NCI-H2081 (cell line): ENCODE measurements around the gene TMEM95.

Experiments used
- DNase-seq, 2 experiments: peaks; one replicate each; lab custom pipeline; 2025; lab: John Stamatoyannopoulos, UW

Gene TMEM95

GRCh38 chr17:7379134-7379533, 24.2 kb downstream of the TMEM95 start:
- DNase-seq, result no peak

DNA sequence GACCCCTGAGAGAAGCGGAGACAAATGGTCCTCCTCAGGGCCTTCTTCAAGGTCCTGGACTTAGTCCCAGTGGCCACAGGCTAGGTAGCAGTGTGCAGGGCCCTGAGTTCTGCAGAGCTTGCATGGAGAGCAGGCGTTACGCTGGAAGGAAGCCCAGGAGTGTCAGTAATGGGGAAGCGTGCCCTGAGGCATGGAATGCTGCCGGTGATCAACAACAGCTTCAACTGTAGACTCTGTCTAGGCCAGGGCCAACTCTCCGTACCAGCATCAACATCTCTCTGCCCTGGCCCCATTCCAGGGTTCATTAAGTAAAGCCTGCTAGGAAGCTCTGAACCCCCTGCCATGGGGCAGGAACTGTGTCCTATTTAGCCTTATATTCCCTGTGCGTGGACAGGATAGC, 25.4 kb downstream of the TMEM95 start:
- peak in 1 of 2 experiments; percentile 48 for DNase-seq

DNA sequence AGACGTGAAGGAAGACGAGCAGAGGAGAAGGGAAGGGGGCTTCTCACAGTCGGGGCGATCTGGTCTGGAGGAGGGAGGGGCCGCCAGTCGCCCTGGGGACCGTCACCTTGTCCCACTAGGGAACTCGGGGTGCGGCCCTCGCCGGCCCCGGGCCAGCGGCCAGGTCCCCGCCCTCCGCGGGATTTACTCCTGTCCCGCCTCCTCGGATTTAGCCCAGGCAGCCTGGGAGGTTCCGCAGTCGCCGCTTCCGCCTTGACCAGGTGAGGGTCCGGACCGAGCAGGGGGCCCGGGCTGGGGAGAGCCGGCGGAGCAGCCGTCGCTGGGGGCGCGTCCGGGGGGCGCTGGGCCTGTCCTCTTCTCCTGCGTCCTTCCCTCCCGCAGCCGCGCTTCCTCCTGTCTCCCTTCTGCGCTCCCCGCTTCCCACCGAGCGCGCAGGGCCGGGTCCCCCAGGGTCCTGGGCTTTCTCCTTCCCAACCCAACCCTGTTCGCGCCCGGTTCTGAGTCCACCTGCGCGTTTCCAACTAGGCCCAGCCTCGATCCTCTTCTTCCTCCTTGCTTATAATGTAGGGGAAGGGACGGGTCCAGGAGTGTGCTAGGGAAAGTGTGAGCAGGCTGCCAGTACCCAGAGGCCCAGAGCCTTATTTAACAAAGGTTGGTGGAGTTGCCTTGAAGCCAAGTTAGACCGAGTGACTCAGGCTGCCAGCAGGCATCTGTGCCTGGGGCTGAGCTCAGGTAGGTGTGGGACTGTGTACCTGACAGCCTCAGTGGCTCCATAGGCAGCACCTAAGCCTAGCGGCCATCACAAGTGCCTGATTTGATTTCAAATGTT, 26.1 kb downstream of the TMEM95 start, which contains the start of gene TNK1:
TSS of gene TNK1 (plus strand) at position 235 of the 829 bp plus-strand sequence. CDS start 1,838 bp downstream, outside the sequence.
- DNase-seq, result no peak

GRCh38 chr17:7382901-7383300, 27.9 kb downstream of the TMEM95 start:
- DNase-seq, result no peak

DNA sequence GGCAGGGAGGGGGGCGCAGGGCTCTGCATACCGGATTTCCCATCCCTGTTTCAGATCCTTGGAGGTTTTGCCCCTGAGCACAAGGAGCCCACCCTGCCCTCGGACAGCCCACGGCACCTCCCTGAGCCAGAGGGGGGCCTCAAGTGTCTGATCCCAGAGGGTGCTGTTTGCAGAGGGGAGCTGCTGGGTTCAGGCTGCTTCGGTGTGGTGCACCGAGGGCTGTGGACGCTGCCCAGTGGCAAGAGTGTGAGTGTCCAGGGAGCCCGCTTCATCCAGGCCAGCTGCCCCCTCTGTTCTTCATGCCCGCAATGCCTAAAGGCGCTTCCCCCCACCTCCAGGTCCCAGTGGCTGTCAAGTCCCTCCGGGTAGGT, 28.4 kb downstream of the TMEM95 start:
- DNase-seq, result no peak

GRCh38 chr17:7383742-7384488, 29.0 kb downstream of the TMEM95 start:
- peak in 1 of 2 experiments; percentile 37 for DNase-seq

DNA sequence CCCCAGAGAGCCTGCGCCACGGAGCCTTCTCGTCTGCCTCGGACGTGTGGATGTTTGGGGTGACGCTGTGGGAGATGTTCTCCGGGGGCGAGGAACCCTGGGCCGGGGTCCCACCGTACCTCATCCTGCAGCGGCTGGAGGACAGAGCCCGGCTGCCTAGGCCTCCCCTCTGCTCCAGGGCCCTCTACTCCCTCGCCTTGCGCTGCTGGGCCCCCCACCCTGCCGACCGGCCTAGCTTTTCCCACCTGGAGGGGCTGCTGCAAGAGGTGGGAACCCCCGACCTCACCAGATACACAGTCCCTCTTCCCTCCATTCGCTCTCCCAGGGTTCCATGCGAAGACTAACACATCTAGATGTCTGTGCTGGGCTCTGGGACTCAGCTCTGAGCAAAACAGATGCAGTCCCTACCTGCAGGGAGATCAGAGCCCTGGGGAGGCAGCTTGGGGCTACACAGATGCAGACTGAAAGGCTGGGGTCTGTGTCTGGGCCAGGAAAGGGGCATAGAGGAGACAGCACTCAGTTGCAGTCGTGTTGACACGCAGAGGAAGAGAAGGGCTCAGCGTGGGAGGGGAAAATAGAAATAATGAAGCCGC, 29.6 kb downstream of the TMEM95 start:
- no peak for DNase-seq

DNA sequence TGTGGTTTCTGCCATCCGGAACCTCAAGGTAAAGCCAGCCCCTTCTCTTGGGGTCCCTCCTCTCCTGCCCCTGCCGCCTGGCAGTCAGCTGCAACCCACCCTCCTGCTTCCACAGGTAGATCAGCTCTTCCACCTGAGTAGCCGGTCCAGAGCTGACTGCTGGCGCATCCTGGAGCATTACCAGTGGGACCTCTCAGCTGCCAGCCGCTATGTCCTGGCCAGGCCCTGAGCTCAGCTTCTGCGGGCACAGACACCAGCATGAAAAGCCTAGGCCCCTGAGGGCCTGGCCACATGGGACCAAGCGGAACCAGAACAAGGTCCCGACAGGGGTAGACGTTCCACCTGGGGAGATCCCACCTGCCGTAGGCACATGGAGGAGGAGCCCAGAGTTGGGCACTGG, 33.9 kb downstream of the TMEM95 start:
- DNase-seq, result no peak

DNA sequence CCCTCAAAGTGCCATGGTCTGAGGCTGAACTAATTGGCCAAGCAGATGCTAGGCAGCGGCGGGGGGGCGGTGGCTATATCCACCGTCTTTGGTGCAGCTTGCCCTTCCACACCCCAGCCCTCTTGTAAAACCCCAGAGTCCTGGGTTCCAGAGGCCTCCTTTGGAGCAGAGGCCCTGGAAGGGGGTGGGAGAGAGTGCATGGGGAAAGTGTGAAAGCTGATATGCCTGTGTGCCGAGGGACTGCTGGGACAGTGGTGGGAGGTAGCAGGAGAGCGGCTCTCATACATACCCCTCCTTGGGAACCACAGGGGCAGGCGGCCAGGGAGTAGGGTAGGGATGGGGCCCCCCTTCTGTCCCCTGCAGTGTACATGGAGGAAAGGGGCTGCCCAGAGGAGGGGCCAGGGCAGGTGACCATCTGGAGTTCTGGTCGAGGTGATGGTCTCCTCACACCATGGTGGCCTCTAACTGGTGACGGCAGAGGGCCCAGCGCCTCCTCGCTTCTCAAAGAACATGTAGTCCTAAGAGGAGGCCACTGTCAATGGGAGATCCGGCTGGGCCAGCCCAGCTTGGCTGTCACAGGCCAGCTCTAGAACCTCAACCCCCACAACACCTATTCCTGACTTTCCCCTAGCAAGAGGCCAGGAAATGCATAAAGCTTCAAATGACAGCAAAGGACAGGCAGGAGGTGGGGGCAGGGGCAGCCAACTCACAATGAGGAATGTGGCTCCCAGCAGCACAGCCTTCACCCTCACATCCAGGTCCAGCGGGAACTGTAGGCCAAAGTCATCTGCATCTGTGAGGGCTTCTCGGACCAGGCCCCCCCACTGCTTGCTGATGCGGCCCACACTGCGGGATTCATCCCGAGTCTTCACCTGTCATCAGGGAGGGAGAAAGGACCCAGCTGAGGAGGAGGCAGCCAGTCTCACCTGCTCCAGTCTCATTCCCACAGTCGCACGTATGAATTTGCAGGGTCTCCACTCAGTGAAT, 35.3 kb downstream of the TMEM95 start:
- DNase-seq, result no peak

DNA sequence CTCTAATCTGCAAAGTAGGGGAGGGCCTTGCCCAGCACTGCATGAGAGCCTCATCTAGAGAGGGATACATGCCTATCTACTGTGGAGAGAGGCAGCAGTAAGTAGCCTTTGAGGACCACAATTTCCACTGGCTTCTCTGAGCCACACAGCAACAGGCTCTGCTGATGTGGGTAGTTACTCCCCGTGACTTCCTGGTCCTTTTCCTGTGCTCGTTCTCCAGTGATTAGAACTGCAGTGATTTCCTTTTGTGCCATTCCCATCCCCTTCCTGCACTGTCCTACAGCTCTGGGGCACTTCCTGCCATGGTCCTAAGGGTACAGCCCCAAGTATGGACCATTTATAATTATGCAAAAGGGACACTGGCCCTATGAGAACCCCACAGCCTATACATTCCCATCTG, 36.4 kb downstream of the TMEM95 start:
- DNase-seq, result no peak

DNA sequence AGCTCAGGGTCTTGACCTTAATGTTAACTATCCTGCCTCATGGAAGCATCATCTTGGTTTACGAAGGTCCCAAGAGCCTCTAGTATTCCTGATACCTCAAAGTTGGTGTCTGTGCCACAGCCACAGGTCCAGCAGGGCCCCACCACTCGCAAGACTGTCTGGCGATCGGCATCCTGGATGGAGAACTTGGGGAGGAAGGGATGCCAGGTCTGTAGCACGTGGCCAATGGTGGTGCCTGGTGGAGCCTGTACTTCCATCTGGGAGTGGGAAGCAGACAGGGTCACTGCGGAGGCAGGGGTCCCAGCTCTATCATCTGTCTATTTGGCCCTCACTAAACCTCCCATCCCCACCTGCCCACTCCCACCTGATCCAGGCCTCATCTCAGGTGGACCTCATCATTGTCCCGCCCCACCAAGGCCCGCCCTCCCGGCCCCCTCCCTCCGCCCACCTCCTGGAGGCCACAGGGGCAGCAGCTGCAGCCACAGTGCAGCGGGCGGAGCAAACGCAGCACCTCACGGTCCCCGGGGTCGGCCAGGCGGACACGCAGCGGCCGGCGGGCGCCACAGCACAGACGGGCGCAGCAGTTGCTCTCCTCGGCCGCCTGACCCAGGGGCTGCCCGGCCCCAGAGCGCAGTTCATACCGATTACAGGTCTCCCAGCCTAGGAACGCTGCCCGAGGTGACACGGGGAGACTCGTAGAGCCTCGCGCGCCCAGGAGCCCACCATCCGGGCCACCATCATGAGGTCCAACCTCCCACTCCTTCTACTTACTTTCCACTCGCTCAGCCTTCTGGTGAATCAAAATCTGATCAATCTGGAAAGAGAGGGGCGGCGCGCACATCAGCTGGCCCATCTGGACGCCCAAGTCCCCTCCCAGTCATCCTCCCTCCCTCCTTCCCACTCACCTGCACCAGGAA, 38.0 kb downstream of the TMEM95 start:
- no peak for DNase-seq

DNA sequence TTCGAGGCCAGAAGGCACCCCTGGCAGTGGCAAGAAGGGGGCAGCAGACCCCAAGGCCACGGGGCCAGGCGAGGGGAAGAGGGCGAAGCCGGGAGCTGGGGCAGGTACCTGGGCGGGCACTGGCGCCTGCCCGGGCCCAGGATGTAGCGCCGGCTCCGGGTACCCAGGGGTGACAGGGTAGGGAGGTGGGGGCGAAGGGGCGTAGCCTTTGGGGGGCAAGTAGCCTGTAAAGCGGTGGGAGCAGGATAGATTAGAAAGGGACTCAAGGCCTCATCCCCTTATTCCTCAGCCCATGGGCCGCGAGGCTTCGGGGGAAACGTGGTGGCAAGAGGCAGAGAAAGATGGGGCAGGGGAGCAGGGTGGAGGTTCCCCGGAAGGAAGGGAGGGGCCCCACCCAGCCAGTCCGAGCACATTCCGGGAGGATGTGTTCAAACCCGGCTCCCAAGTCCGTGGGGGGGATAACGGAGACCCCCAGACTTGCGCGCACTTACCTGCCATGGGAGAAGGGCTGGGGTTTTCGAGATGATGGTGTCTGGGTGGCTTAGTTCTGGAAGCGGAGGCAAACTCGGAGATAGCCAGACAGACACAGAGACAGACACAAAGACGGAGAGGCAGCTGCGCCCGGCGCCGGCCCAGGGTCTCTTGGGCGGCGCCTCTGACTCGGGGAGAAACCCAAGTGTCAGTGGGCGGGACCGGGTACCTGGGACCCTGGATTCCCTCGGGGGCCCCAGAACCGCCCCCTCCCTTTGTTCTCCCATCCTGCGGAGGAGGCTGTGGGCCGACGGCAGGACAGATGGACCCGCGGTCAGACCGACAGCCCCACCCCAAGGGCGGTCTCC, 38.9 kb downstream of the TMEM95 start:
- no peak for DNase-seq

DNA sequence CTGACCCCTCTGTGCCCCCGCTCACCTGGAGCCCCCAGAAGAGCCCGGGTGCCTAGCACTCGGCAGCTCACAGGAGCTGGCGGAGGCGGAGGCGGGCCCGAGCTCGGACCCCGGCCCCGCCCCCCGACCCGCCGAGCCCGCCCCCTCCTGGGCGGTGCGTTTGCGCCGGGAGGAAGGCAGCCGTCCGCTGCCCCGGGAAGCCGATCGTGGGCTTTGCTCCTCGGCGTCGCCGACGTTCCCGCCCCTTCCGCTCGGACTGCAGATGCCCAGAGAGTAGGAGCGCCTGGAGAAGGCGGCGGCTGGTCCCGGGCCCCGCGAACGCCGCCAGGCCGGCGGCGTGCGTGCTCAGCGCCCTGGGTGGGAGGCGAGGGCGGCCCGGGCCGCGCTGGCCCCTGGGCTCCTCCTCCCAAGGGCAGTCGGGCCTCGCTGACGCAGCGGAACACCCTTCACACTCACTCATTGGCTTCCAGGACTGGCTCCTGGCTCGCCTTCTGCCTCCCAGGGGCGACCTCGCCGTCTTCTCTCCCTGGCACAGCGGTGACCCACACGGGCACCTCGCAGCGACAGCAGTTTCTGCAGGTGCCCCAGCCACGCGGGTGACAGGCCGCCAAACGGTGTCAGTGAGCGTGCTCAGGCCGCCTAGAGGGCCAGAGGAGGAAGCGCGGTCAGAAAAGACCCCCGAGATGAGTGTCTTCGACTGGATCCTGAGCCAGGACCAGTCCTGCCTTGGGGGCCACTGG, 39.7 kb downstream of the TMEM95 start, which contains the start of gene PLSCR3:
TSS of gene PLSCR3 (minus strand) at position 74 of the 740 bp plus-strand sequence. CDS start 415 bp downstream, outside the sequence.
- peak; percentile 56 to 71 for DNase-seq

DNA sequence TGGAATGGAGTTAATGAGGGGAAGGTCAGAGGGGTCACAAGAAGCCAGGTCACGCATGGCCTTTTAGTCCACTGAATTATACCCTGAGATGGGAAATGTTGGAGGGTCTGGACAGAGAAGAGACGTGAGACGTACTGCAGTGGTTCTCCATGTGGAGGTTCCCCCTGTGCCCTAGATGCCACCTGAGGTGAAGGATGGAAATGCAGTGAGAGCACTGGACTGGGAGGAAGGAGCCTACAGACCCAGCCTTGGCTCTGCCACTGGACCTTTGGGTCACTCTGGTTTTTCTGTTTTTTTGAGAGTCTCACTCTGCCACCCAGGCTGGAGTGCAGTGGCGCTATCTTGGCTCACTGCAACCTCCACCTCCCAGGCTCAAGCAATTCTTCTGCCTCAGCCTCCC, 41.2 kb downstream of the TMEM95 start:
- no peak for DNase-seq

DNA sequence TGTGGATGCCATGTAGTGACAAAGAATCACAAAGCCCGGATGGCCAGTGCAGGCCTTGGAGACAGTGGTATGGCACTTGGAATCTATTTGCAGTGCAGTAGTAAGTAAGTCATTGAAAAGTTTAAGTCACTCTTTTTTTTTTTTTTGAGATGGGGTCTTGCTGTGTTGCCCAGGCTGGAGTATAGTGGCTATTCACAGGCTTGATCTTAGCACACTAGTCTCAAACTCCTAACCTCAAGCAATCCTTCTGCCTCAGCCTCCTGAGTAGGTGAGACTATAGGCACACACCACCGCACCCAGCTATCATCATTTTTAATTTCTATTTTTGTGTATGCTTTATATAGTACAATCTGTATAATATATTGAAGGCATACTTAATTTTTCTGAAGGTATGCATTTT, 43.7 kb downstream of the TMEM95 start:
- no peak for DNase-seq

- no peak for DNase-seq
These were observed 48.2 kb downstream of the TMEM95 start for GRCh38 chr17:7403043-7403726.

DNA sequence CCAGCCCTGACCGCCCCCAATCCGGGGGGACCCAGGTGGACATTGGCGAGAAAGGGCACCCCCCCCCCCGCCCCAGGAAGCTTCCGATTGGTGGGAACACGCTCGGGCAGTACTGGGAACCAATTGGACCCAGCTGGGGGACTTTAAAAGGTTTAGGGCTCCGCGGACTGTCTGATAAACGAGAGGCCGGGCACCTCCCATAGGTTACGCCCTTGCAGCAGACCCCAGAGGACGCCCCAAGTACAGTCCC, 48.7 kb downstream of the TMEM95 start:
- no peak for DNase-seq

- peak; percentile 95 to 96 for DNase-seq
These were observed 49.2 kb downstream of the TMEM95 start, which contains the start of gene TMEM256 for GRCh38 chr17:7403977-7404736. Gene TMEM256 (minus strand): TSS chr17:7404097. CDS start chr17:7404084, 13 bp downstream.
